Subcutaneous adipose tissue (tissue), 4 donors: ENCODE results near the gene SERPINI1. TPM values are rescaled to one million over a fixed set of nuclear protein-coding genes. Genes with fewer than 3 reads are reported as not detected.

Experiments used
- CTCF ChIP-seq: fragments of 450-650 bp; IDR thresholded peaks from one replicate; pipeline ENCODE4 v1.5.1; 2016; ENCODE audit warnings: low read depth, mild to moderate bottlenecking, control low read depth, antibody characterized with exemption, moderate library complexity
- total RNA-seq, 4 donors: library from RNA; depleted of rRNA; stranded (reverse); fragments of >200 nt; gene quantifications; one replicate each; pipeline ENCODE4 v1.1.0, GENCODE V29; 2016

SERPINI1 gene
- total RNA-seq, 4 donors from 2014 or later, result 0.75 to 2.8 (median 2.5) TPM

DNA sequence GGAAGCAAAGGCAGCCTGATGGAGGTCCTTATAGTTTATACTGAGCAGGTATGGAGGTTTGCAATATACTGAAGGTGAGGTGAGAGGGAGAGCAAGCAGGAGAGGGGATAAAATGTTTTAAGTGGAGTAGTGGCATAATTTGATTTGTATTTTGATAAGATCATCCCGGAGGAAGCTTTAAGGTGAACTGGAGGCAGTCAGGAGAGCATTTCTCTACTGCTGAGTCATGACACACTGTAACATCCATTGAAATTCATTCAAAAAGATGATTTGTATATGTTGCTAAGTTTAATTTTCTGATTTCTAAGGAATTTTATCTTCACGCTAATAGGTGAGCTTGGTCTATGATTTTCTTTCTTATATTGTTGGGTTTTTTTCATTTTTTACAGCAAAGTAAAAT is 81.4 kb downstream of the SERPINI1 start:
- TF ChIP-seq CTCF, result no peak

DNA sequence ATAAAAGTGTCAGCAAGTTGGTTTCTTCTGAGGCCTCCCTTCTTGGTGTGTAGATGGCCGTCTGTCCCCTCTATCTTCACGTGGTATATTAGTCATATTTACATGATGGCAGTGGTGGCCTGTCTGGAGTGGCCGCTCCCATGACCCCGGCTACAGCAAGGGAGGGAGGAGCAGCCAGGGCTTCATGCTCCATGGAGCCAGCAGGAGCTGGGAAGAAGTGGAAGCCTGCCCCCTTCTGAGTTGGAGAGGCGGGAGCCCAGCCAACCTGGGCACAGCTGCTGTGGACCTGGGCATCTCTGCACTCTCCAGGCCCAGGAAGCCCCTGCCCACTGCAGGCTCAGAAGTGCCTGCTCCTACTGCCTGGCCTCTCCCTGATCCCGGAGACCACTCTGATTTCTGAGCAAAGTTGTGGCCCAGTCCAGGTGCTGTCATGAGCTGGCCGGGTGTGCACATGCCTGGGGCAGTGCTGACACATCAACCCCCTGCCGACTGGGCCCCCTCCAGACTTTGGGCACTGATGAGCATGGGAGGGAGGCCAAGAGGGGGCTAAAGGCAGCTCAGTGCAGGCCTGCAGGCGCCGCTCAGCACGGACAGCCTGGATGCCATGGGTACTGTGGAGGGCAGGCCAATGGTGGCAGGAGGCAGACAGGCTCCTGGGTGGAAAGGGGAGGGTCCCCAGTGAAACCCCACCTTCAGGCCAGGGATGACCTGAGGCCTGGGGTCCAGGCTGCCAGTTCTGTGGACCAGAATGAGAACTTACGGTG is 84.8 kb downstream of the SERPINI1 start:
- no peak for TF ChIP-seq CTCF

DNA sequence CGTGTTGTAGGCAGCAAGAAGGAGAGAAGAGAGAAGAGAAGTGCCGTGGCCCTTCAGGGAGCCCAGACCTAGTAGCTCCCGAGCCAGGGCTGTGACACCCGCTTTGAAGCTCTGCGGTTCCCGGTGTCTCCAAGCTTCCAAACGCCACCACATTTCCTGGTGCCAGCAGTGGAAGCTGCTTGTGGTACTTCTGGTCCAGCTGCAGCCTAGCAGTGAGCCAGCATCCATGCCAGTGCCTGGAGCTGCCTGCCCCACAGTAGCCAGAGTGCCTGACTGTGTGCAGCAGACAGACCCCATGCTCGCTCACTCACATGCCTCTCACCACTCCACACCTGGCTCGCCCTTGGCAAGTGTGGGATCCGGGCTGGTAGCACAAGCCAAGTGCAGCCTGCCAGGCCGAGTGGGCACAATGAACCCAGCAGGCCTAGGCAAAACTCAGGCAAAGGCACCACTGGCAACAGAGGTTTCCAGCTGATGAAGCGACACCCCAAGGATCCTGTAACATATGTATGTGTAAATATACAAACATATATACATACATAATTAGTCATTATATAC is 85.8 kb downstream of the SERPINI1 start:
- no peak for TF ChIP-seq CTCF

DNA sequence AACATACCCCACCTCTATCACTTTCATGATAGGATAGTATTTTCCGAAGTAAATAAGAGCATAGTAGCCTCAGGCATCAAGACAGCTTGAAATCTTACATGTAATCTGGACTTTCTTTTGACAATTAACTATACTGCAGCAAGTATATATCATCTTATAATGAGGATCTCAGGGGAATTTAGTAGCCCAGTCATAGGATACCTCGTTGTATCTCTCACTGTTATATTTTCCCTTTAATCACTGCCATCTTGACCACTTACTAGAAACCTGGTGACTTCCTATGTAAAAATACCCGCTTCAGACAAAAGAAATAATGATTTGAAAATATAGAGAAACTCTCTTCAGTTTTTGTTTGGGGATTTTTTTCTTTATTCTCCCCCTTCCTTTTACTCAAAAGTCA is 88.2 kb downstream of the SERPINI1 start:
- no peak for TF ChIP-seq CTCF

GRCh38 chr3:167829071-167829470 is 93.5 kb downstream of the SERPINI1 start:
- TF ChIP-seq CTCF, result no peak

- no peak for TF ChIP-seq CTCF
Observed at GRCh38 chr3:167830007-167830406, 94.5 kb downstream of the SERPINI1 start.

- TF ChIP-seq CTCF, result no peak
Observed at GRCh38 chr3:167835359-167835758, 99.8 kb downstream of the SERPINI1 start.
